ENCODE data around the gene CHMP2A. TPM values are rescaled to one million over a fixed set of nuclear protein-coding genes. Genes with fewer than 3 reads are reported as not detected.
"Not testable (repeated sequence)": the region's sequence is repeated elsewhere in the genome, so short reads cannot be mapped to it uniquely, and the experiment has no call there.

CHMP2A gene
- total RNA-seq, 1 experiment from 2014 or later: 191 TPM

- Histone ChIP-seq H3K4me1 (ENCODE audit: control insufficient read depth, insufficient read depth, low read length) (peaks cover 9% of the 10 kb centered on the region), H3K36me3 (ENCODE audit: control insufficient read depth, insufficient read depth, low read length) (peaks cover 2% of the 10 kb centered on the region; the same call in 1 of the 2 replicates), H3K27me3 (ENCODE audit: control insufficient read depth, insufficient read depth, low read length) (no peaks in the 10 kb centered on the region), H3K9me3 (ENCODE audit: control insufficient read depth, insufficient read depth, low read depth, low read length) (no peaks in the 10 kb centered on the region), H3K27ac (ENCODE audit: low read length) (no peak overlapping the region), H3K4me3 (ENCODE audit: low read depth in 2 of 2, low read length in 2 of 2) (no peak overlapping the region)
- ATAC-seq (no peak), DNase-seq (ENCODE audit: low read depth, low spot score) (no peak)
- TF ChIP-seq REST (IDR thresholded peaks at IDR 0.05; ENCODE audit: insufficient read depth in 1 of 2, low read depth in 2 of 2, low read length in 1 of 2): no peak
- no peak for TF ChIP-seq CTCF (IDR thresholded peaks at IDR 0.05)
- no peak for TF ChIP-seq POLR2AphosphoS5 (IDR thresholded peaks at IDR 0.05; ENCODE audit: low read depth, low read length)
- no peak for TF ChIP-seq TCF7L2 (IDR thresholded peaks at IDR 0.05; ENCODE audit: low read depth, low read length)
- TF ChIP-seq SIN3A (IDR thresholded peaks at IDR 0.05; ENCODE audit: borderline replicate concordance, insufficient read depth, low read depth, low read length): no peak
- in situ Hi-C loops (cut with HindIII; ENCODE audit: low pct_unique_long_range_greater_than_20kb, low sequenced_read_pairs): no loop called here
- ChIA-PET CTCF (interaction anchor here (0.7 kb wide), 1 partner anchor 45 kb away, joined by 4 read pairs; the partner anchor contains the start of gene CHMP2A), POLR2A (no interaction called here)
- BruUV-seq (replicated peaks): no TSS peak
- intact Hi-C loops (cut with micrococcal nuclease; ENCODE audit: unreplicated experiment): no loop called here
Observed at GRCh38 chr19:58509731-58510083, 45.2 kb downstream of the CHMP2A start.

GRCh38 chr19:58507602-58508223 is 47.2 kb downstream of the CHMP2A start:
- H3K4me1 ChIP-seq (ENCODE audit: control insufficient read depth, insufficient read depth, low read length); H3K4me3 ChIP-seq (ENCODE audit: low read depth in 2 of 2, low read length in 2 of 2); intact Hi-C loops (cut with micrococcal nuclease; ENCODE audit: unreplicated experiment); H3K9me3 ChIP-seq (ENCODE audit: control insufficient read depth, insufficient read depth, low read depth, low read length); ATAC-seq; BruUV-seq (replicated peaks); H3K27me3 ChIP-seq (ENCODE audit: control insufficient read depth, insufficient read depth, low read length); H3K27ac ChIP-seq (ENCODE audit: low read length); DNase-seq (ENCODE audit: low read depth, low spot score); H3K36me3 ChIP-seq (ENCODE audit: control insufficient read depth, insufficient read depth, low read length); in situ Hi-C loops (cut with HindIII; ENCODE audit: low pct_unique_long_range_greater_than_20kb, low sequenced_read_pairs): not testable (repeated sequence)
- CTCF ChIA-PET: interaction anchor here (0.7 kb wide), 1 partner anchor 51 kb away, joined by 3 read pairs; no protein-coding TSS in a partner anchor
- POLR2A ChIA-PET: interaction anchor here (0.8 kb wide), 1 partner anchor 9 kb away, joined by 3 read pairs; no protein-coding TSS in a partner anchor

Small RNA genes within 50 kb of the gene (microRNA-seq; reads per million reads assigned to microRNA genes)
- 2.2 reads per million for gene MIR6807 (ENCODE audit: unreplicated experiment)

Other genes starting within 250 kb of the CHMP2A start
- 84.0 TPM for gene ERVK3-1, start 249.7 kb downstream of the CHMP2A start, total RNA-seq (2021; ENCODE audit: unreplicated experiment)
- gene ZSCAN22, start 228.1 kb downstream of the CHMP2A start, total RNA-seq (2021; ENCODE audit: unreplicated experiment): 6.6 TPM
- 47.4 TPM for gene A1BG, start 201.6 kb downstream of the CHMP2A start, total RNA-seq (2021; ENCODE audit: unreplicated experiment)
- gene ZNF497, start 192.4 kb downstream of the CHMP2A start, total RNA-seq (2021; ENCODE audit: unreplicated experiment): 1.9 TPM
- 1.6 TPM for gene ZNF837, start 174.1 kb downstream of the CHMP2A start, total RNA-seq (2021; ENCODE audit: unreplicated experiment)
- 1,487 TPM for gene RPS5, start 167.8 kb downstream of the CHMP2A start, total RNA-seq (2021; ENCODE audit: unreplicated experiment)
- gene RNF225, start 159.4 kb downstream of the CHMP2A start, total RNA-seq (2021; ENCODE audit: unreplicated experiment): 1.6 TPM
- gene ZNF584, start 146.5 kb downstream of the CHMP2A start, total RNA-seq (2021; ENCODE audit: unreplicated experiment): 29.0 TPM
- not detected for gene ZNF132, start 115.0 kb downstream of the CHMP2A start, total RNA-seq (2021; ENCODE audit: unreplicated experiment)
- 7.8 TPM for gene ZNF324B, start 103.5 kb downstream of the CHMP2A start, total RNA-seq (2021; ENCODE audit: unreplicated experiment)
- gene ZNF324, start 88.0 kb downstream of the CHMP2A start, total RNA-seq (2021; ENCODE audit: unreplicated experiment): 12.8 TPM
- gene ZNF446, start 78.8 kb downstream of the CHMP2A start, total RNA-seq (2021; ENCODE audit: unreplicated experiment): 20.7 TPM
- 10.7 TPM for gene SLC27A5, start 43.1 kb downstream of the CHMP2A start, total RNA-seq (2021; ENCODE audit: unreplicated experiment)
- 24.7 TPM for gene ZBTB45, start 35.3 kb downstream of the CHMP2A start, total RNA-seq (2021; ENCODE audit: unreplicated experiment)
- 767 TPM for gene TRIM28, start 11.0 kb downstream of the CHMP2A start, total RNA-seq (2021; ENCODE audit: unreplicated experiment)
- gene UBE2M, start 3.5 kb upstream of the CHMP2A start, total RNA-seq (2021; ENCODE audit: unreplicated experiment): 189 TPM
- gene MZF1, start 18.2 kb upstream of the CHMP2A start, total RNA-seq (2021; ENCODE audit: unreplicated experiment): 25.9 TPM